Hair follicle dermal papilla cell (primary cell): Measurements from ENCODE around the gene KIF4B. TPM values are rescaled to one million over a fixed set of nuclear protein-coding genes. Genes with fewer than 3 reads are reported as not detected.

Source experiments
- total RNA-seq: library from RNA; depleted of rRNA; stranded (reverse); fragments of >200 nt; gene quantifications from 2 replicates; pipeline ENCODE4 v1.2.3, GENCODE V29; 2012

KIF4B gene
- total RNA-seq: under 0.01 TPM in 1 of 2 replicates, not detected in the other

GRCh38 chr5:155013526-155013925 lies at the start of gene KIF4B:
Gene KIF4B (plus strand): TSS chr5:155013755. CDS start chr5:155013860, 105 bp downstream.

Other genes starting within 250 kb of the KIF4B start
- 8.1 and 10.0 TPM in 2 replicates for gene FAXDC2, start 163.2 kb upstream of the KIF4B start, total RNA-seq
- 45.3 and 48.5 TPM in 2 replicates for gene CNOT8, start 155.1 kb upstream of the KIF4B start, total RNA-seq
- 15.1 and 21.6 TPM in 2 replicates for gene GEMIN5, start 75.5 kb upstream of the KIF4B start, total RNA-seq
- 12.2 and 12.9 TPM in 2 replicates for gene MRPL22, start 72.7 kb upstream of the KIF4B start, total RNA-seq